NOMO-1 treated with dmso at 0.1 percent for 144 hours (cell line): ENCODE results near the gene PLSCR3.

Experiments
- DNase-seq: peaks from one replicate; lab custom pipeline; 2025; ENCODE audit not compliant: unreplicated experiment; lab: John Stamatoyannopoulos, UW

The PLSCR3 gene

GRCh38 chr17:7426896-7427489 lies 32.7 kb upstream of the PLSCR3 start:
- no peak for DNase-seq

- no peak for DNase-seq
These were observed 32.0 kb upstream of the PLSCR3 start for GRCh38 chr17:7426203-7426863.

DNA sequence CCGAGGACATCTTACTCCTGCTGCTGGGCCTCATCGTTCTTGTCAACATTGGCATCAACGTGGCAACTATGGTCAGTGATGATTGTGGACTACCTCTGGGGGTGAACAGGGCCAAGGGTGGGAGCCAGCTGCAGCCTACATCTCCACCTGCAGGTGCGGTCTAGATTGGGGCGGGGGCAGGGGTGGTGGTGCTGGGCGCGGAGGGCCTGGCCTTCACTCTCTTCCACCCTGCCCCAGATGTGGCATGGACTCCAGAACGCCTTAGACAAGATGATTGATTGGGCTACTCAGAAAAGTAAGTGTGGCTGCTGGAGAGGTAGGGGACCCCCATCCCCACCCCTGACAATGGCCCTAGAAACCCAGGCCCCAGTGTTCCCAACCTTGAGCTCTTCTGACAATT lies 31.4 kb upstream of the PLSCR3 start:
- no peak for DNase-seq

GRCh38 chr17:7425316-7425715 lies 31.0 kb upstream of the PLSCR3 start, which contains the start of gene SPEM2:
Gene SPEM2, plus strand, starts transcription at chr17:7425616. Its CDS starts 73 bp downstream, at chr17:7425689.
- DNase-seq, result no peak

- no peak for DNase-seq
These were observed 29.4 kb upstream of the PLSCR3 start for GRCh38 chr17:7423679-7424078.

DNA sequence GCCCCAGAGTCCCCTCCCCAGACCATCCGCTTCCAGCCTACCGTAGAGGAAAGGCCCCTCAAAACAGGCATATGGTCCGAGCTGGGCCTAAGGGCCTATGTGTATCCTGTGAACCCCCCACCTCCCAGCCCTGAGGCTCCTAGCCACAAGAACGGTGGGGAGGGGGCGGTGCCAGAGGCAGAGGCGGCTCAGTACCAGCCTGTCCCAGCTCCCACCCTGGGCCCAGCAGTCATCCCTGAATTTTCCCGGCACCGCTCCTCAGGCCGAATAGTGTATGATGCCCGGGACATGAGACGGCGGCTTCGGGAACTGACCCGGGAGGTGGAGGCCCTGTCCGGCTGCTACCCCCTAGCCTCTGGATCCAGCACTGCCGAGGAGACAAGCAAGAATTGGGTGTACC lies 26.9 kb upstream of the PLSCR3 start:
- DNase-seq, result no peak

GRCh38 chr17:7419819-7420610 lies 25.7 kb upstream of the PLSCR3 start, which contains the start of gene SPEM1:
Gene SPEM1, plus strand, starts transcription at chr17:7420324. Its CDS starts 61 bp downstream, at chr17:7420385.
- no peak for DNase-seq

DNA sequence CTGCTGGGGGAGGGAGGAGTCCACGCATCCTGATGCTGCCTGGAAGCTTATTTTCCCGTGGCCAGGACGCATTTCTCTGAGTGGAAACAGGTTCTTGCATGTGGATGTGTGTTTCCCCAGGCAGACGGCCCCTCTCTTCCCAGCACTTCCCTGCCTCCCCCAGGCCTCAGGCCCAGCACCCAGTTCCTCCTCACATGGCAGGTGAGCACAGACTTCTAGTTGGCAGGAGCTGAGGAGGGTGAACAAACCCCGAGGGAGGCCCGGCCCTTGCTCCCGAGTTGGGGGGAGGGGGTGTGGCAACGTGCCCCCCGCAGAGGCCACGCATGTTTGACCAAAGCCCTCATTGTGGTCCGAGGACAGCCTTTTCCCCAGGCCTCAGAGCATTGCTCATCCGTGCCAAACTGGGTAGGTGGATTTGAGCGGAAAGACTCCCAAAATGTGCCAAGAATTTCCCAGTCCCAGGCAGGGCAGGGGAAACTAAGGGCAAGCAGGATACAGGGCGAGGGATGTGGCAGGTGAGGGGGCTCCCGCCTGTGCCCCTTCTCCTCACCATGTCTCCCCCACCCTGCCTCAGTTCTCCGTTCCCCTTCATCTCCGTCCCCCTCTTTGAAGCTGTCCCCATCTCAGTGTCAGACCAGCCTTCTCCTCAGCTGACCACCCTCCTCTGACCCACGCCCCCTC lies 24.3 kb upstream of the PLSCR3 start:
- no peak for DNase-seq

GRCh38 chr17:7417056-7417655 lies 22.8 kb upstream of the PLSCR3 start:
- DNase-seq, result no peak

- DNase-seq, result no peak
These were observed 22.0 kb upstream of the PLSCR3 start for GRCh38 chr17:7416323-7416722.

DNA sequence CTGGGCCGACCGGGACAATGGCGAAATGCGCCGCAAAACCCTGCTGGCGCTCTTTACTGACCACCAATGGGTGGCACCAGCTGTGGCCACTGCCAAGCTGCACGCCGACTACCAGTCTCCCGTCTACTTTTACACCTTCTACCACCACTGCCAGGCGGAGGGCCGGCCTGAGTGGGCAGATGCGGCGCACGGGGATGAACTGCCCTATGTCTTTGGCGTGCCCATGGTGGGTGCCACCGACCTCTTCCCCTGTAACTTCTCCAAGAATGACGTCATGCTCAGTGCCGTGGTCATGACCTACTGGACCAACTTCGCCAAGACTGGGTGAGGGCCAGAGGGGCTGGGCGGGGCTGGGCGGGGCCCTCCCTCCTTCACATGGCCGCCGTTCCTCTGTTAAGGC lies 21.5 kb upstream of the PLSCR3 start:
- no peak for DNase-seq

DNA sequence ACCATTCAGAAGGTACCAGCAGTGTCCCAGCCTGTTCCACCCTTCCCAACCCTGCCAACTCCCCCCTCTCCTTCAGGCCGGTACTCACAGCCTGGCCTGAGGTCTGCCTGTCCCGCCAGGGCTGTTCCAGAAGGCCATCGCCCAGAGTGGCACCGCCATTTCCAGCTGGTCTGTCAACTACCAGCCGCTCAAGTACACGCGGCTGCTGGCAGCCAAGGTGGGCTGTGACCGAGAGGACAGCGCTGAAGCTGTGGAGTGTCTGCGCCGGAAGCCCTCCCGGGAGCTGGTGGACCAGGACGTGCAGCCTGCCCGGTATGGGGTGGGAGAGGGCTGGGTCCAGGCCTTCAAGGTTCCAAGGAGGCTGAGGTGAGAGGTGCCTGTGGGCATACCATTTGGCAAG lies 20.5 kb upstream of the PLSCR3 start:
- no peak for DNase-seq

GRCh38 chr17:7413346-7413985 lies 19.1 kb upstream of the PLSCR3 start:
- DNase-seq, result no peak

DNA sequence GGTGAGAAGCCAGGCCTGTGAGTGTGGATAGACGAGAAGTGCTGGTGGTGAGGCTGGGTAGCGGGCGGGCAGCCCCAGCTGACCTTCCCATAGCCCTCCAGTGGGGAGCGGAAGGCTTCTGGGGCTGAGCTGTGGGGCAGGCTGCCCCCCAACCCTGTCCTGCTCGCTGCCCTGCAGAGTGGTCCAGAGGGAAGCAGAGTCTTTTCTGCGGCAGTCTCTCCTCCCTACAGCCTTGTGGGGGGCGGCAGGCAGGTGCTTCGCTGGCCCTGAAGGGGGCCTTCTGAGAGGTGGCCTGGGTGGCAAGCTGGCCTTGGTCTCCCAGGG lies 17.1 kb upstream of the PLSCR3 start:
- no peak for DNase-seq

DNA sequence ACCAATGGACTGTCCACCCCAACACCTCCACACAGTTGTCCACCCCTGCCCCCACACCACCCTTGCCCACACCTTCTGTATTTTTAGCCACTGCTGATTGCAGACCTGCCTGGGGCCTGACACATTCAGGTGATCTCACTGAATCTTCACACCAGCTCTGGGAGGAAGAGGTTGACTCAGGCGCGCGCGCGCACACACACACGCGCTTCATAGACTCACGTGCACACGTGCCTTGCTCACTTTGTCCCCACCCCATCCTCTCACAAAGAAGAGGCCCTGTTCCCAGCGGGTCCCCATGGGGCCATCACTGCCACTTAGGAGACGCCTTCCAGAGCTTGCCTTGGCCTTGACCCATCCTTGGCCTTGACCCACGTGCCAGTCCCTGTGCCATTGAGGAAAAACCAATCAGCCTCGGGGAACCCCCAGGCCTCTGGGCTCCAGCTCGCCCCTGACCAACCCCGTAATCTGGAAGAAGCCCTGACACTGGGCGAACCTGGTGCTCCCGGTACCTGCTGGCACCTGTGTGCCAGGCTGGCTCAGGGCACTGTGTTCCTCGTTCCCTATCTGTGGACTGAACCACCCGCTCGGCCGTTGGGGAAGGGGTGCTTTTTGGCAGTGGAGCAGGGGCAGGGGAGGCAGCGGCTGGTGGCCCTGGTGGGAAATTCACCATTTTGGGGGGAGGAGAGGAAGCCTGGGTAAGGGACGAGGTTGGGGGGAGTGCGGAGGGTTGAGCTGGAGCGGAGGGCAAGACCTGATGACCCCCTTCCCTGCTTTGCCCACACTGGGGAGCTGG lies 16.5 kb upstream of the PLSCR3 start:
- no peak for DNase-seq

DNA sequence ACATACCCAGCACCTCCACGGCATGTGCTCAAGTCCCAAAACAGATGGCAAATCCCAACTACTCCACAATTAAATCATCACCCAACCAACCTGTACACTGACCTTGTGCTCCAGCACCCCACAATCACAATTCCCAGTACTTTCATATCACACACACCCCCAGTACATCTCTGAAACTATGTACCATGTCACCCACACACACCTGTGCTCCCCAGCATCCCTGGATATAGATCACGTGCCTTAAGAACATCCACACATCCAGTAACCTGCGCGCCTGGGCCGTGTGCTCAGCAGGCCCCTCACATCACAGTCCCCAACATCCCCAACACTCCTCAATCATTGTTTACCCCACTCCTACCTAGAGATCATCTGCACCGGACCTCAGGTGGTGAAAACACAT lies 15.4 kb upstream of the PLSCR3 start:
- DNase-seq, result no peak

DNA sequence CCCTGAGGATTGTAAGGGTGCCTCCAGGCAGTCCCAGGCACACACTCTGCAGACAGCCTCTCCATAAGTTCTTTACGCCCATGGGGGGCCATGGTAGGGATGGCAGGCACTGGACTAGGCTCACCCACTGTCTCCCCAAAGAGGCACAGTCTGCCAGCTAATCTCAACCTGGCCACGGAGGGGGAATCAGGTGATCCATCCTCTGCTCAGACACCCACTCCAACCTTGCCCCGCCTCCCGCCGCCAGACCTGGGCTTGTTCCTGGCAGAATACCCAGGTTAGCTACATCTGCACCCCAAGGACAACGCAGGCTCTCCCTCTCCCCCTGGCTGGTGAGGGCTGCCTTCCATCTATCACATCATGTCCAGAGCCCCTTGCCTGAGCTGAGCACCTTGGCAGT lies 14.5 kb upstream of the PLSCR3 start:
- no peak for DNase-seq

DNA sequence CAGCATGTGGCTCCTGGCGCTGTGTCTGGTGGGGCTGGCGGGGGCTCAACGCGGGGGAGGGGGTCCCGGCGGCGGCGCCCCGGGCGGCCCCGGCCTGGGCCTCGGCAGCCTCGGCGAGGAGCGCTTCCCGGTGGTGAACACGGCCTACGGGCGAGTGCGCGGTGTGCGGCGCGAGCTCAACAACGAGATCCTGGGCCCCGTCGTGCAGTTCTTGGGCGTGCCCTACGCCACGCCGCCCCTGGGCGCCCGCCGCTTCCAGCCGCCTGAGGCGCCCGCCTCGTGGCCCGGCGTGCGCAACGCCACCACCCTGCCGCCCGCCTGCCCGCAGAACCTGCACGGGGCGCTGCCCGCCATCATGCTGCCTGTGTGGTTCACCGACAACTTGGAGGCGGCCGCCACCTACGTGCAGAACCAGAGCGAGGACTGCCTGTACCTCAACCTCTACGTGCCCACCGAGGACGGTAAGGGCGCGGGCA lies 14.0 kb upstream of the PLSCR3 start:
- no peak for DNase-seq

- DNase-seq, result no peak
These were observed 13.3 kb upstream of the PLSCR3 start, which contains the start of gene NLGN2 for GRCh38 chr17:7407485-7408251. Gene NLGN2, plus strand, starts transcription at chr17:7407845. Its CDS starts 411 bp downstream, at chr17:7408256.
